Activated effector memory CD4-positive, alpha-beta T cell treated with anti-CD3 and anti-CD28 coated beads, Interleukin-2, amount 50 U/mL, for 16 hours (primary cell): Measurements from ENCODE around the gene POLN.
"Not testable (repeated sequence)": the region's sequence is repeated elsewhere in the genome, so short reads cannot be mapped to it uniquely, and the experiment has no call there.

Experiments used
- DNase-seq: peaks from one replicate; pipeline ENCODE4 v3.0.0-alpha.2; 2020

Gene POLN

GRCh38 chr4:2275044-2275397 lies 33.1 kb upstream of the POLN start:
- DNase-seq = not testable (repeated sequence)

- no peak for DNase-seq
Observed at GRCh38 chr4:2274320-2275043, 32.6 kb upstream of the POLN start.

- no peak for DNase-seq
Observed at GRCh38 chr4:2273657-2274319, 31.9 kb upstream of the POLN start.

- DNase-seq = no peak
Observed at GRCh38 chr4:2273221-2273620, 31.3 kb upstream of the POLN start.

- no peak for DNase-seq
Observed at GRCh38 chr4:2272828-2273120, 30.9 kb upstream of the POLN start.

- no peak for DNase-seq
Observed at GRCh38 chr4:2272026-2272827, 30.3 kb upstream of the POLN start.

GRCh38 chr4:2271279-2272025 lies 29.5 kb upstream of the POLN start:
- DNase-seq = no peak

GRCh38 chr4:2270341-2271165 lies 28.6 kb upstream of the POLN start:
- no peak for DNase-seq

GRCh38 chr4:2269618-2270163 lies 27.8 kb upstream of the POLN start:
- no peak for DNase-seq

GRCh38 chr4:2269206-2269531 lies 27.2 kb upstream of the POLN start:
- DNase-seq = no peak

GRCh38 chr4:2268357-2269205 lies 26.7 kb upstream of the POLN start:
- DNase-seq = no peak

- no peak for DNase-seq
Observed at GRCh38 chr4:2267841-2268240, 25.9 kb upstream of the POLN start.

- no peak for DNase-seq
Observed at GRCh38 chr4:2267320-2267811, 25.4 kb upstream of the POLN start.

GRCh38 chr4:2266821-2267220 lies 24.9 kb upstream of the POLN start:
- no peak for DNase-seq

- no peak for DNase-seq
Observed at GRCh38 chr4:2266181-2266580, 24.3 kb upstream of the POLN start.

- no peak for DNase-seq
Observed at GRCh38 chr4:2265113-2266110, 23.5 kb upstream of the POLN start.

GRCh38 chr4:2264481-2265041 lies 22.6 kb upstream of the POLN start:
- no peak for DNase-seq

- no peak for DNase-seq
Observed at GRCh38 chr4:2263926-2264321, 22.0 kb upstream of the POLN start.

- no peak for DNase-seq
Observed at GRCh38 chr4:2262944-2263250, 21.0 kb upstream of the POLN start.
